Ascending aorta (tissue), 2 donors: ENCODE measurements around the gene CTSE. TPM values are rescaled to one million over a fixed set of nuclear protein-coding genes. Genes with fewer than 3 reads are reported as not detected.

Source experiments
- DNase-seq, 2 donors: peaks; one replicate each; pipeline ENCODE4 v3.0.0-alpha.2; 2019; ENCODE audit warnings: low spot score in 2 of 2
- H3K27ac ChIP-seq, 2 donors: fragments of 200-600 bp; sonication (generic); one replicate each; pipeline ENCODE4 v1.5.1; 2016 to 2017; ENCODE audit warnings: mild to moderate bottlenecking in 1 of 2
- H3K27me3 ChIP-seq: fragments of 200-600 bp; sonication (generic); one replicate; pipeline ENCODE4 v1.5.1; 2017
- H3K36me3 ChIP-seq, 2 donors: fragments of 200-600 bp; sonication (generic); one replicate each; pipeline ENCODE4 v1.5.1; 2016
- H3K4me1 ChIP-seq, 2 donors: fragments of 200-600 bp; sonication (generic); one replicate each; pipeline ENCODE4 v1.5.1; 2016 to 2017; ENCODE audit warnings: mild to moderate bottlenecking in 1 of 2
- H3K4me3 ChIP-seq, 2 donors: fragments of 200-600 bp; sonication (generic); one replicate each; pipeline ENCODE4 v1.5.1; 2016 to 2017; ENCODE audit warnings: mild to moderate bottlenecking in 1 of 2
- H3K9me3 ChIP-seq, 2 donors: fragments of 200-600 bp; sonication (generic); one replicate each; pipeline ENCODE4 v1.5.1; 2016
- CTCF ChIP-seq, 3 experiments: fragments of 200-600 bp in 2 of 3; fragments of 450-650 bp in 1 of 3; sonication (generic) in 2 of 3; IDR thresholded peaks; one replicate each; pipeline ENCODE4 v1.5.1; 2016 to 2019; ENCODE audit warnings: antibody characterized with exemption in 3 of 3, mild to moderate bottlenecking in 1 of 3, moderate library complexity in 1 of 3
- intact Hi-C: fragments of 100-400 bp; cut with DNase I; formaldehyde crosslinking; loops from one replicate; pipeline ENCODE4 v1.15.1; 2023
- total RNA-seq: library from RNA; depleted of rRNA; stranded (reverse); fragments of >200 nt; gene quantifications from one replicate; pipeline ENCODE4 v1.1.0, GENCODE V29; 2016

Gene CTSE
- total RNA-seq, 1 donor from 2014 or later = not detected

GRCh38 chr1:206021008-206021625 lies 2.6 kb downstream of the CTSE start:
- Histone ChIP-seq H3K4me3 (no peak overlapping the region), H3K9me3 (peaks cover 0 to 6% of the 10 kb centered on the region in 2 donors), H3K36me3 (no peaks in the 10 kb centered on the region), H3K27ac (no peak overlapping the region), H3K4me1 (no peaks in the 10 kb centered on the region), H3K27me3 (no peaks in the 10 kb centered on the region)
- no peak for DNase-seq
- no peak for TF ChIP-seq CTCF (IDR thresholded peaks at IDR 0.05)
- intact Hi-C loops = no loop called here

DNA sequence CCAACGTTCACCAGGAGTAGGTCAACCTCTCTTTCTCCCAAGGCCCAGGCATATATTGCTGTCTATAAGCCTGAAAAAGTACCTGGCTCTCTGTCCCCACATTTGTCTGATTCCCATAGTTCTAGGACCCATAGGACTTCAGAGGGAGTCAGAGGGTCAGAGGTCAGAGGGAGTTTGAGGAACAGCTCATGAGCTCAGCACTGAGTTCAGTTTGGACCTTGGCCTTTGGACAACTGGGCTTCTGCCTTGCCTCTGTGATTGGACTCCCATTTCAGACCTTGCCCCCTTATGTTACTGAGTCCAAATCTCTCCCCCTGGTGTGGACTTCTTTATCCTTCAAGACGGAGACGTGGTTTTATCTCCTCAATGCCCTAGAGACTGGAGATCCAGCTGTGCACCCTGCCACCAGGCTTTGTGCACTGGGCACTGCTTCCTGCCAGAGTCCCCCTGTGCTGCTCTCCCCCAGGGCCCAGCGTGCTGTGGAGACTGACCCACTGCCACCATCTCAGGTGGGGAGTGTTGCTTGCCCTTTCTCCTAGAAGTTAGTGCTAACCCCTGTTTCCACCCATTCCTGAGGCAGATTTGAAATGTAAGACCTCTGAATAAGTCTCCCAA lies 3.2 kb downstream of the CTSE start:
- no peaks in the 10 kb centered on the region for H3K36me3 ChIP-seq
- no peak overlapping the region for H3K27ac ChIP-seq
- H3K9me3 ChIP-seq = peaks cover 0 to 6% of the 10 kb centered on the region in 2 donors
- H3K4me1 ChIP-seq = no peaks in the 10 kb centered on the region
- H3K27me3 ChIP-seq = no peaks in the 10 kb centered on the region
- TF ChIP-seq CTCF (IDR thresholded peaks at IDR 0.05) = no peak
- intact Hi-C loops = no loop called here
- no peak overlapping the region for H3K4me3 ChIP-seq
- no peak for DNase-seq

DNA sequence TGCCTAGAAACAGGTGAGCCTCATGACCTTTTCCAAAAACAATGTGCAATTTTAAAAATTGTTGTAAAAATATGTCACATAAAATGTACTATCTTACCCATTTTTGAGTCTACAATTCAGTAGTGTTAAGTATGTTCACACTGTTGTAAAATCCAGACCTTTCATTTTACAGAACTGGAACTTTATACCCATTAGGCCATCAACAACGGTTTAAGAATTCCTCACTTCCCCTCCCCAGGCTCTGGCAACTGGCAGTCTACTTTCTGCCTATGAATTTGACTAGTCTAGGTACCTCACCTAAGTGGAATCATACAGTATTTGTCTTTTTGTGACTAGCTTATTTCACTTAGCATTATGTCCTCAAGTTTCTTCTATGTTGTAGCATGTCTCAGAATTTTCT lies 8.6 kb downstream of the CTSE start:
- H3K27me3 ChIP-seq = no peaks in the 10 kb centered on the region
- no peak for TF ChIP-seq CTCF (IDR thresholded peaks at IDR 0.05)

GRCh38 chr1:206014601-206015000 lies 9.1 kb downstream of the CTSE start:
- H3K4me3 ChIP-seq = no peak overlapping the region
- intact Hi-C loops = no loop called here
- no peak for DNase-seq
- no peak for TF ChIP-seq CTCF (IDR thresholded peaks at IDR 0.05)
- H3K9me3 ChIP-seq = peaks cover 0 to 6% of the 10 kb centered on the region in 2 donors
- no peaks in the 10 kb centered on the region for H3K36me3 ChIP-seq
- no peak overlapping the region for H3K27ac ChIP-seq
- H3K27me3 ChIP-seq = no peaks in the 10 kb centered on the region
- no peaks in the 10 kb centered on the region for H3K4me1 ChIP-seq

More for the DNA sequence above, 8.6 kb downstream of the CTSE start:
- DNase-seq = no peak
- Histone ChIP-seq H3K4me1 (no peaks in the 10 kb centered on the region), H3K4me3 (no peak overlapping the region), H3K9me3 (peaks cover 0 to 6% of the 10 kb centered on the region in 2 donors), H3K27ac (no peak overlapping the region), H3K36me3 (no peaks in the 10 kb centered on the region)
- intact Hi-C loops = no loop called here

- no peak overlapping the region for H3K4me3 ChIP-seq
- TF ChIP-seq CTCF (IDR thresholded peaks at IDR 0.05) = no peak
- no peaks in the 10 kb centered on the region for H3K27me3 ChIP-seq
- H3K36me3 ChIP-seq = no peaks in the 10 kb centered on the region
- no peak for DNase-seq
- intact Hi-C loops = no loop called here
- H3K9me3 ChIP-seq = peaks cover 0 to 6% of the 10 kb centered on the region in 2 donors
- no peak overlapping the region for H3K27ac ChIP-seq
- no peaks in the 10 kb centered on the region for H3K4me1 ChIP-seq
Measured at GRCh38 chr1:206013026-206013795, 10.5 kb downstream of the CTSE start.
